Neural progenitor cell (in vitro differentiated cells): Measurements from ENCODE around the gene SMU1.

Experiments
- EZH2 ChIP-seq: fragments of 200-600 bp; sonication (generic); IDR thresholded peaks from 2 replicates; pipeline ENCODE4 v1.6.1; 2017; ENCODE audit warnings: antibody characterized with exemption, mild to moderate bottlenecking, moderate library complexity
- TF ChIP-seq, protein P1 (sequence below): fragments of 200-600 bp; sonication (generic); IDR thresholded peaks from 2 replicates; pipeline ENCODE4 v1.5.1; 2017; ENCODE audit warnings: antibody characterized with exemption, mild to moderate bottlenecking

- TF ChIP-seq, protein P1, sequence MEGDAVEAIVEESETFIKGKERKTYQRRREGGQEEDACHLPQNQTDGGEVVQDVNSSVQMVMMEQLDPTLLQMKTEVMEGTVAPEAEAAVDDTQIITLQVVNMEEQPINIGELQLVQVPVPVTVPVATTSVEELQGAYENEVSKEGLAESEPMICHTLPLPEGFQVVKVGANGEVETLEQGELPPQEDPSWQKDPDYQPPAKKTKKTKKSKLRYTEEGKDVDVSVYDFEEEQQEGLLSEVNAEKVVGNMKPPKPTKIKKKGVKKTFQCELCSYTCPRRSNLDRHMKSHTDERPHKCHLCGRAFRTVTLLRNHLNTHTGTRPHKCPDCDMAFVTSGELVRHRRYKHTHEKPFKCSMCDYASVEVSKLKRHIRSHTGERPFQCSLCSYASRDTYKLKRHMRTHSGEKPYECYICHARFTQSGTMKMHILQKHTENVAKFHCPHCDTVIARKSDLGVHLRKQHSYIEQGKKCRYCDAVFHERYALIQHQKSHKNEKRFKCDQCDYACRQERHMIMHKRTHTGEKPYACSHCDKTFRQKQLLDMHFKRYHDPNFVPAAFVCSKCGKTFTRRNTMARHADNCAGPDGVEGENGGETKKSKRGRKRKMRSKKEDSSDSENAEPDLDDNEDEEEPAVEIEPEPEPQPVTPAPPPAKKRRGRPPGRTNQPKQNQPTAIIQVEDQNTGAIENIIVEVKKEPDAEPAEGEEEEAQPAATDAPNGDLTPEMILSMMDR, result no peak
- no peak for TF ChIP-seq EZH2
These were observed 40.8 kb upstream of the SMU1 start for GRCh38 chr9:33117306-33117705.
